HG03066 (cell line): ENCODE measurements around the gene MRPL9.

Experiments used
- ATAC-seq: cut with Tn5 transposase; IDR thresholded peaks from one replicate; pipeline ENCODE4 v1.9.1; 2021; ENCODE audit warnings: low read depth; ENCODE audit not compliant: unreplicated experiment

Gene MRPL9

DNA sequence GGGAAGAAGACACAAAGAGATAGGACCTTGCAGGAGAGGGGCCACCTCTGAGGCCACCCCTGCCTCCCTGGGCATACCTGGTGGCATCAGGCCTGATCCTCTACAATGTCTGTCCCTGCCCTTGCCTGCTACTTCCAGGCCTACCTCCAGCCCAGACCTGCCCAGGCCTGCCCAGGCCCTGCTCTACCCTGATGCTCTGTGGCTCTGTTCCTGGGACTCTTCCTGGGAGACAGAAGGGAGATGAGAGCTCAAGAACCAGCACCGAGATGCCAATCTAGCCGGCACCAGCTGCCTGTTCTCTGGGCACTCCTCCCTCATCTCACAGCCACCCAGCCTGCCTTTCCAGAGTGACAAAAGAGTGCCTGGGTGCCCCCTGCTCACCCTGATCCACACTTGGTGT lies 49.4 kb downstream of the MRPL9 start:
- ATAC-seq = no peak

DNA sequence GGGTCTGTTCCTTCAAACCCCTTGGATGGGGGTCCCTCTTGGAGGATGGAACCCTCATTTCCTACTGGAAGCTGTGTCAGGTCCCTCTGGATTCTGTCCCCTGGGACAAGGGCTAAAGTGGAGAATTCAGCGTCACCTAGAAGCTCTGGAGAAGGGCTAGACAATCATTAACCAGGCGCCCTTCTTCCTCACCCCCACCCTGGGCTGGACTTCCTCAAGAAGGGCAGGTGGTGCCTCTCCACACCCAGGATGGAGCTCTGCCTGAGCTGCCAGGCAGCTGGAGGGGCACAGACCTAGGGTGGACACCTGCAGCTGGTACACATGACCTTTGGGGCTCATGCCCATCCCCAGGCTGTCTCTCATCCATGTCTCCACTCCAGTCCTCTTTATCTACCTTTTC lies 50.3 kb downstream of the MRPL9 start:
- ATAC-seq = no peak

DNA sequence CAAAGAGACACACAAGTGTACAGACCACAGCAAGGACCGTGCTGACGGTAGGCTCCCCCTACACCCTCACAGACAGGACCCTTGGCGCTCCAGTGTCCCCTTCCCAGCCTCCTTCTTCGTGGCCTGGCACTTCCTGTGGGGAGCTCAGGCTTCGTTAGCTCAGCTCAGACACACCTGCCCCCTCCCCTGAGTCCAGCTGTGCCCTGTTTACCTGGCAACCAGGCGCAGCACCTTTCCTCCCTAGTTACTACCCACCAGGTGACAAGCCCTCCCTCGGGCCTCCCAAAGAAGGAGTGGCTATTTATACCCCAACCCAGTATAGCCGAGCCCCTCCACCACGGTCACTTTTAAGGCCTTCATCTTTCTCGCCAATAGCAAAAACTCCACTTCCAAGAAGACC lies 51.3 kb downstream of the MRPL9 start:
- ATAC-seq = no peak

- ATAC-seq = no peak
These were observed 52.1 kb downstream of the MRPL9 start for GRCh38 chr1:151711044-151711800.

GRCh38 chr1:151710187-151710840 lies 53.0 kb downstream of the MRPL9 start:
- ATAC-seq = no peak
